HCT116 (cell line): Measurements from ENCODE around the gene GRIK4. TPM values are rescaled to one million over a fixed set of nuclear protein-coding genes. Genes with fewer than 3 reads are reported as not detected.
"Not testable (repeated sequence)": the region's sequence is repeated elsewhere in the genome, so short reads cannot be mapped to it uniquely, and the experiment has no call there.

Source experiments
- ATAC-seq: fragments of 200-7000 bp; cut with Tn5 transposase; 2 replicates; pipeline ENCODE4 v1.9.1; 2020; ENCODE audit warnings: mild to moderate bottlenecking, moderate library complexity
- BruUV-seq: library from RNA; stranded (reverse); fragments of 400-500 nt; replicated peaks from 2 replicates; lab custom pipeline; 2021; lab: Mats Ljungman, UMichigan
- CTCF ChIA-PET: fragments of 300-600 bp; sonication (Branson Sonifier 250); formaldehyde crosslinking; loops from one replicate; lab custom pipeline; 2021; ENCODE audit warnings: antibody characterized with exemption; lab: Charles Lee
- POLR2A ChIA-PET: fragments of 300-600, 350-600 bp; sonication (Branson Sonifier 250); formaldehyde crosslinking; loops from one replicate; lab custom pipeline; 2021; ENCODE audit warnings: antibody characterized with exemption; lab: Charles Lee
- RAD21 ChIA-PET, 2 experiments: fragments of 300-600 bp; sonication (Branson Sonifier 250); formaldehyde crosslinking; loops; one replicate each; lab custom pipeline; 2023; ENCODE audit warnings: low total read pairs in 2 of 2; ENCODE audit not compliant: uncharacterized antibody in 2 of 2, unreplicated experiment in 2 of 2, low non-redundant PET in 1 of 2; lab: Charles Lee
- DNase-seq: peaks from one replicate; pipeline ENCODE4 v3.0.0-alpha.2; 2010; ENCODE audit warnings: low read depth, low spot score
- H2AFZ ChIP-seq: fragments of 200-600 bp; shearing (Covaris generic), sonication (generic); 2 replicates; pipeline ENCODE4 v1.6.1; 2017; ENCODE audit warnings: low read depth, mixed run types, mixed read lengths, antibody characterized with exemption, low read length; ENCODE audit not compliant: poor library complexity, severe bottlenecking
- H3K27ac ChIP-seq: 2 replicates; pipeline ENCODE4 v1.5.1; 2012; ENCODE audit warnings: low read depth, low read length
- H3K27me3 ChIP-seq: fragments of 200-600 bp; sonication (generic); 2 replicates; pipeline ENCODE4 v1.6.1; 2016; ENCODE audit warnings: mixed run types, low read length, mixed read lengths; ENCODE audit not compliant: insufficient read depth
- H3K36me3 ChIP-seq, 2 experiments: fragments of 200-500 bp in 1 of 2; fragments of 200-600 bp in 1 of 2; sonication (Bioruptor generic) in 1 of 2; sonication (generic) in 1 of 2; 2 replicates each; pipeline versions ENCODE4 v1.5.1 to v1.6.1; 2014 to 2016; ENCODE audit warnings: low read length in 2 of 2, inconsistent platforms in 1 of 2, mixed read lengths in 1 of 2, mixed run types in 1 of 2; ENCODE audit not compliant: insufficient read depth in 2 of 2, control insufficient read depth in 1 of 2
- H3K4me1 ChIP-seq, 2 experiments: fragments of 200-600 bp in 1 of 2; sonication (generic) in 1 of 2; 2 replicates each; pipeline versions ENCODE4 v1.5.1 to v1.6.1; 2012 to 2017; ENCODE audit warnings: low read length in 2 of 2, inconsistent platforms in 1 of 2, mild to moderate bottlenecking in 1 of 2, mixed read lengths in 1 of 2, mixed run types in 1 of 2, moderate library complexity in 1 of 2; ENCODE audit not compliant: insufficient read depth in 2 of 2, control insufficient read depth in 1 of 2
- H3K4me2 ChIP-seq: fragments of 200-600 bp; sonication (generic); 2 replicates; pipeline ENCODE4 v1.6.1; 2017; ENCODE audit warnings: mixed run types, low read length, mixed read lengths
- H3K4me3 ChIP-seq, 2 experiments: fragments of 200-600 bp in 1 of 2; sonication (generic) in 1 of 2; replicated peaks in 1 of 2; 2 replicates each; pipeline ENCODE4 v1.5.1; 2011 to 2016; ENCODE audit warnings: low read length in 2 of 2, control low read depth in 1 of 2, low read depth in 1 of 2, mild to moderate bottlenecking in 1 of 2, mixed read lengths in 1 of 2, mixed run types in 1 of 2
- H3K79me2 ChIP-seq: fragments of 200-600 bp; sonication (generic); 2 replicates; pipeline ENCODE4 v1.6.1; 2017; ENCODE audit warnings: mild to moderate bottlenecking, mixed run types, low read length, moderate library complexity, mixed read lengths; ENCODE audit not compliant: insufficient read depth
- H3K9ac ChIP-seq: fragments of 200-600 bp; sonication (generic); 2 replicates; pipeline ENCODE4 v1.6.1; 2016; ENCODE audit warnings: low read length, mixed read lengths
- H3K9me2 ChIP-seq: fragments of 200-600 bp; sonication (generic), shearing (Covaris generic); 2 replicates; pipeline ENCODE4 v1.6.1; 2017; ENCODE audit warnings: mixed run types, mild to moderate bottlenecking, moderate library complexity; ENCODE audit not compliant: insufficient read depth
- H3K9me3 ChIP-seq, 2 experiments: fragments of 200-500 bp in 1 of 2; fragments of 200-600 bp in 1 of 2; sonication (Bioruptor generic) in 1 of 2; sonication (generic) in 1 of 2; 2 replicates each; pipeline ENCODE4 v1.6.1; 2014 to 2017; ENCODE audit warnings: low read length in 2 of 2, mixed read lengths in 2 of 2, inconsistent platforms in 1 of 2, low read depth in 1 of 2, mild to moderate bottlenecking in 1 of 2, mixed run types in 1 of 2, moderate library complexity in 1 of 2; ENCODE audit not compliant: control insufficient read depth in 1 of 2, insufficient read depth in 1 of 2
- H4K20me1 ChIP-seq: fragments of 200-600 bp; sonication (generic), shearing (Covaris generic); 2 replicates; pipeline ENCODE4 v1.6.1; 2017; ENCODE audit warnings: mixed run types, mild to moderate bottlenecking, moderate library complexity; ENCODE audit not compliant: insufficient read depth
- MAX ChIP-seq: IDR thresholded peaks from 2 replicates; pipeline ENCODE4 v1.6.1; 2012
- POLR2A ChIP-seq: IDR thresholded peaks from 2 replicates; pipeline ENCODE4 v1.7.0; 2011; ENCODE audit warnings: borderline replicate concordance; ENCODE audit not compliant: insufficient read depth, insufficient read length; ENCODE audit errors: extremely low read depth
- intact Hi-C: fragments of 100-400 bp; cut with micrococcal nuclease; formaldehyde crosslinking; loops from 2 replicates; pipeline ENCODE4 v1.10.0; 2022
- total RNA-seq: library from RNA; stranded (reverse); gene quantifications from one replicate; pipeline ENCODE4 v1.2.1, GENCODE V29; 2021; ENCODE audit not compliant: unreplicated experiment

GRIK4 gene
- total RNA-seq, 1 experiment from 2014 or later: 0.52 TPM

- H3K79me2 ChIP-seq, POLR2A ChIA-PET, H3K4me2 ChIP-seq, H3K9me2 ChIP-seq, BruUV-seq, H3K4me3 ChIP-seq, H3K9ac ChIP-seq, RAD21 ChIA-PET, H3K27me3 ChIP-seq, H4K20me1 ChIP-seq, ATAC-seq, H3K27ac ChIP-seq, H3K36me3 ChIP-seq, DNase-seq, intact Hi-C loops, H3K9me3 ChIP-seq, H3K4me1 ChIP-seq, H2AFZ ChIP-seq: not testable (repeated sequence)
- CTCF ChIA-PET: interaction anchor here (0.7 to 0.9 kb wide), 2 partner anchors 12 to 35 kb away, joined by 3 read pairs; no protein-coding TSS in a partner anchor
Measured at GRCh38 chr11:120624992-120625391, 113.4 kb downstream of the GRIK4 start.

- Histone ChIP-seq H4K20me1 (no peaks in the 10 kb centered on the region), H3K9ac (no peak overlapping the region), H3K27ac (no peak overlapping the region), H3K27me3 (no peaks in the 10 kb centered on the region)
- RAD21 ChIA-PET: no interaction called here
- intact Hi-C loops: no loop called here
- no TSS peak for BruUV-seq
- peak; percentile 63 for TF ChIP-seq MAX
- TF ChIP-seq POLR2A: no peak
- TF ChIP-seq, all 23 proteins: peak for 1
- Histone ChIP-seq H3K36me3 (no peaks in the 10 kb centered on the region), H3K9me2 (no peaks in the 10 kb centered on the region), H3K4me2 (no peak overlapping the region), H3K79me2 (no peaks in the 10 kb centered on the region), H3K4me3 (no peak overlapping the region), H3K4me1 (peaks cover 4 to 6% of the 10 kb centered on the region in 2 experiments; a peak in 1 of 4 replicates), H3K9me3 (no peaks in the 10 kb centered on the region), H2AFZ (no peak overlapping the region)
- ChIA-PET CTCF (interaction anchor here (0.7 to 0.9 kb wide), 2 partner anchors 12 to 34 kb away, joined by 3 read pairs; no protein-coding TSS in a partner anchor), POLR2A (no interaction called here)
- no peak for DNase-seq
- no peak for ATAC-seq
Measured at GRCh38 chr11:120625565-120625964, 114.0 kb downstream of the GRIK4 start.
